ENCODE data around the gene PCDHA5.
A peak's percentile ranks its signal among the peaks of the same experiment; 100 is the strongest.
"Not testable (repeated sequence)": the region's sequence is repeated elsewhere in the genome, so short reads cannot be mapped to it uniquely, and the experiment has no call there.

PCDHA5 gene

GRCh38 chr5:140821375-140822280, at the start of gene PCDHA5:
PCDHA5 (plus strand) TSS chr5:140821613.
- Histone ChIP-seq H3K27ac (no peak within 1 kb of the TSS), H3K4me3 (peak within 1 kb of the TSS; percentile 3)
- TF ChIP-seq CTCF (IDR thresholded peaks at IDR 0.05), result no peak
- no peak for DNase-seq (ENCODE audit: low spot score)

GRCh38 chr5:140780512-140780911, 40.9 kb upstream of the PCDHA5 start:
- H3K27ac ChIP-seq, result no peak overlapping the region
- H3K4me3 ChIP-seq, result no peak overlapping the region
- TF ChIP-seq CTCF (IDR thresholded peaks at IDR 0.05), result no peak
- DNase-seq (ENCODE audit: low spot score), result no peak

- DNase-seq (ENCODE audit: low spot score), result no peak
- Histone ChIP-seq H3K4me3 (peak within 1 kb of the TSS; percentile 5), H3K27ac (no peak within 1 kb of the TSS)
- no peak for TF ChIP-seq CTCF (IDR thresholded peaks at IDR 0.05)
Observed at GRCh38 chr5:140785905-140786686, 35.3 kb upstream of the PCDHA5 start, which contains the start of gene PCDHA1. PCDHA1 (plus strand) TSS chr5:140786140.

GRCh38 chr5:140787422-140787821, 34.0 kb upstream of the PCDHA5 start:
- not testable (repeated sequence) for DNase-seq (ENCODE audit: low spot score); H3K27ac ChIP-seq
- H3K4me3 ChIP-seq, result peak overlapping the region; percentile 5

GRCh38 chr5:140787849-140788504, 33.4 kb upstream of the PCDHA5 start:
- not testable (repeated sequence) for DNase-seq (ENCODE audit: low spot score); H3K27ac ChIP-seq
- H3K4me3 ChIP-seq, result peak overlapping the region; percentile 5

- no peak overlapping the region for H3K27ac ChIP-seq
- no peak overlapping the region for H3K4me3 ChIP-seq
- TF ChIP-seq CTCF (IDR thresholded peaks at IDR 0.05), result no peak
- no peak for DNase-seq (ENCODE audit: low spot score)
Observed at GRCh38 chr5:140791089-140791488, 30.3 kb upstream of the PCDHA5 start.

GRCh38 chr5:140794595-140795258, 26.7 kb upstream of the PCDHA5 start, which contains the start of gene PCDHA2:
PCDHA2 (plus strand) TSS chr5:140794852.
- no peak for DNase-seq (ENCODE audit: low spot score)
- Histone ChIP-seq H3K27ac (no peak within 1 kb of the TSS), H3K4me3 (peak within 1 kb of the TSS; percentile 50)
- no peak for TF ChIP-seq CTCF (IDR thresholded peaks at IDR 0.05)
